Activated CD4-positive, CD25-positive, alpha-beta regulatory T cell treated with anti-CD3 and anti-CD28 coated beads, Interleukin-2, amount 50 U/mL, for 16 hours (primary cell): Measurements from ENCODE around the gene TRIM62.

ENCODE experiments used
- DNase-seq: peaks from one replicate; pipeline ENCODE4 v3.0.0-alpha.2; 2020; ENCODE audit warnings: low read depth, low spot score

TRIM62 gene

DNA sequence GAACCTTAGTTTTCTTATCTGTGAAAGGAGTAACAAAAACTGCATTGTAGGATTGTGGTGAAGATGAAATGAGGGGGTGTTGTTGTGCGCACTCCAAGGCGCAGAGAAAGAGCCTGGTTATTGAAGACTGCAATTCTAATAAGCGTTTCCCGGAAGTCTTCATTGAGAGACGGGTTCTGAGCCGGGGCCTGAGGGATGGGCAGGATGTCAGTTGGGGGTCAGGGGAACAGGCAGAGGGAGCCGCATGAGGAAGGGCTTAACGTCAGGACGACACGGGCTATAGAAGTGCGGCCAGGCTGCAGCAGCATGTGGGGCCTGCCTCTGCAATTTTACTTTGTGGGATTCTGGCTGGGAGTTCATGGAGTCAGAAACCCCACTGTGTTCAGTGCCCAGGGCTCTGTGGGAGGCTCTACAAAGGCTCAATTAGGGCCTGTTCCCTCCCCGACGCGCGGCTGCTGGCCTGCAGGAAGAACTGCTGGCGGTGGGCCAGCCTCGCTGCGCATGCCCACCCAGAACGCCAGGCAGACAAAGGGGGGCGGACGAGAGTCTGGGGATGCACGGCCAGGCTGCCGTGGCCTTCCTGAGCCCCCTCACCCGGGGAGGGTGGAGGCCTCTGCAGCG lies 20.7 kb downstream of the TRIM62 start:
- DNase-seq = no peak

DNA sequence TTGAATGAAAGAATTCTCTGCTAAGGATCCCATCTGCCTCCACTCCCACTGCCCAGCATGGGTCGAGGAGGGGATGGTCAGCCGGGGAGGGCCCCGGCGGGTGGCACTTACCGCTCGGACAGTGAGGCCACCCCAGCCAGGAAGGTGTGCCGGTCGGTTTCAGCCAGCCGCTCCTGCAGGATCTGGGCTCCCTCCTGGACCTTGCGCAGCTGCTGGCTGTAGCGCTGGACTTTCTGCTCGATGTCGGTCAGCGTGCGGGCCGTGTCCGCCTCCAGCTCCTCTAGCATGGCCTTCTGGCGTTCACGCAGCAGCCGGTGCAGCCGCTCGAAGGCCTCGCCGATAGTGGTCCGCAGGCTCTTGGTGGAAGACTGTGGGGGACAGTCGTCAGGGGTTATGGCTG lies 22.3 kb downstream of the TRIM62 start:
- DNase-seq = no peak

DNA sequence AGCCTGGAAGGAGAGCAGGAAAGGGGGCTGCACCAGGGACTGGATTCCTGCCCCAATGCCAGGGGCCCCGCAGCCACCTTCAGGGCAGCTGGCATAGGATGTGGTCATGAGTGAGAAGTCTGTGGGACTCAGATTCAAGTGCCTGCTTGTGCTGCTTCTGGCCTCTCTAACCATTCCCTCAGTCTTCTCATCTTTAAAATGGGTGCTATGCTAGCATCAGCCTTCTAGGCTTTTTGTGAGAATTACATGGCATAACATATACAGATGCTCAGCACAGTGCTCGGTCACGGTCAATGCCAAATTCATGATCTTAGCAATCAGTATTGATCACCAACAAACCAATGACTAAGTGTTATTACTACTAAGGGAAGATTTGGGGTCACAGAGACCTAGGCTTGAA lies 23.5 kb downstream of the TRIM62 start:
- no peak for DNase-seq

DNA sequence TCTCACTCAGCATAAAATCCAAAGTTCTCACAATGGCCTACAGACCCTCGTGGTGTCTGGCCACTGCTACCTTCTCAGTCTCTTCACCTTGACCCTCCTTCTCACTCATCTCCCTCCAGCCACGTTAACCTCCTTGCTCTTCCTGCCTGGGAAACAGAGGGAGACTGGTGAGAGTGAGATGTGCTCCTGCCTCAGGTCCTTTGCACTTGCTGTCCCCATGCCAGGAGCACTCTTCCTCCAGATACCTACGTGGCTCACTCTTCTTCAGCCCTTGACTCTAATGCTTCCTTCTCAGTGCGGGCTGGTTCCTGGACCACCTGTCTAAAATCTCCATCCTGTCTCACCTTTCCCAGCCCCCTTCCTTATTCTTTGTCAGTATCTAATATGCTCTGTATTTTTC lies 24.7 kb downstream of the TRIM62 start:
- DNase-seq = no peak

DNA sequence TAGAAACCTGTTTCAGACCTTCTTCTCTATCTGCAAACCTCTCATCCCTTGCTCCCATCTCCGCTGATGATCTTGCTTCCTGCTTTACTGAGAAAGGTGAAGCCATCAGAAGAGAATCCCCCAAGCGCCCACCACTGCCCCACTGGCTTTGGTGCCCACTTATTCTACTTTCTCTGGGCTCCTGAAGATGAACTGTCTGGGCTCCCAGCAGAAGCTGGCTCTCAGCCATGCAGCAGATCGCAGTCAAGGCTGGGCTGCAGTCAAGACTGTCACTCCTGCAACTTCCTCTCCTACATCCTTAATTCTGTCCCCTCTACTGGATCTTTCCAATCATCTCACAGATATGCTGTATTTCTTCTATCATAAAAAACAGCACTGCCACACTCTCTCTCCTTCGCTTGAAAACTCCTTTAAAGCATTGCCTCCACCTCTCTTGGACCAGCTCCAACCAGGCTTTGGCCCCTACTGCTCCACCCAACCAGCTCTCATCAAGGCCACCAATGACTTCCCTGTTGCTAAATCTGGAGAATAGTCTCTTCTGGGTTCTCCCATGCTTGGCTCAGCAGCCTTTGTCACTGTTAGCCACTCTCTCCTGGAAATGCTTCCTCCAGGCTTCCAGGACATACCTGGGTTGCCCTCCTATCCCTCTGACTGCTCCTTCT lies 25.8 kb downstream of the TRIM62 start:
- DNase-seq = no peak

DNA sequence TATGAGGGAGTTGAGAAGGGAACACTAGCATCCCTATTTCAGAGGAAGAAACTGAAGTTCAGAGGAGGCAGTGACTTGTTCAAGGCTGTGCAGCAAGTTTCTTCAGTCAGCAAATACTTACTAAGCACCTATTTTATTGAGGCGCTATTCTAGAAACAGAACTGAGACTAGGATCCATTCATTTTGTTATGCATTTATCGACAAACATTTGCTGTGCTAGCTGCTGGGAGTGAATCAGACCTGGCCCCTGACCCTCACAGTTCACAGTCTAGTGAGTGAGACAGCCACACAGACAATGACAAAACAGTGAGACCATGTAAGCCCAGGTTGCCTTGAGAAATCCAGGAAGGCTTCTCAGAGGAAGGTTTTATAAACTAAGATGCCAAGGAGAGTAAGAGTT lies 28.2 kb downstream of the TRIM62 start:
- no peak for DNase-seq

- no peak for DNase-seq
Observed at GRCh38 chr1:33152685-33153432, 29.0 kb downstream of the TRIM62 start.

GRCh38 chr1:33151116-33151515 lies 30.7 kb downstream of the TRIM62 start:
- DNase-seq = no peak

DNA sequence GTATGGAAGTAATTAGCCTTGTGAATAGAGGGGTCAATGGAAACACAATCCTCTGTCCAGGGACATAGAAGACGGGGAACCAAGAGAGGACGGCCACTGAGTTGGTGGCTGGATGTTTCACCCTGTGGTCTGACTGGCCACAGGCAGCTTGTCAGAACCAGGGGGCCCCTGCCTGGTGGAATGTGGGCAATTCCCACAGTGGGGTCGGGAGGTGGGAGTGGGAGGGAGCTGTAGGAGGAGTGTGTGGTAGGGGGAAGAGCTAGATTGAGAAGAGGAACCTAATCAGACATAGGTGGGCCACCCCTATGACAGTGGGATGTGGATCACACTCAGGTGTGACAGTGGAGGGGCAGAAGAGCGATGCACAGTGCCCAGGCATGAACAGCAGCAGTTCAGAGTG lies 31.3 kb downstream of the TRIM62 start:
- DNase-seq = no peak

- DNase-seq = no peak
Observed at GRCh38 chr1:33149453-33150190, 32.2 kb downstream of the TRIM62 start.

GRCh38 chr1:33148615-33149014 lies 33.2 kb downstream of the TRIM62 start:
- DNase-seq = no peak

GRCh38 chr1:33147997-33148314 lies 33.9 kb downstream of the TRIM62 start:
- no peak for DNase-seq

- DNase-seq = no peak
Observed at GRCh38 chr1:33147275-33147996, 34.4 kb downstream of the TRIM62 start.

- no peak for DNase-seq
Observed at GRCh38 chr1:33146003-33146402, 35.8 kb downstream of the TRIM62 start.

- no peak for DNase-seq
Observed at GRCh38 chr1:33143698-33144097, 38.1 kb downstream of the TRIM62 start.

DNA sequence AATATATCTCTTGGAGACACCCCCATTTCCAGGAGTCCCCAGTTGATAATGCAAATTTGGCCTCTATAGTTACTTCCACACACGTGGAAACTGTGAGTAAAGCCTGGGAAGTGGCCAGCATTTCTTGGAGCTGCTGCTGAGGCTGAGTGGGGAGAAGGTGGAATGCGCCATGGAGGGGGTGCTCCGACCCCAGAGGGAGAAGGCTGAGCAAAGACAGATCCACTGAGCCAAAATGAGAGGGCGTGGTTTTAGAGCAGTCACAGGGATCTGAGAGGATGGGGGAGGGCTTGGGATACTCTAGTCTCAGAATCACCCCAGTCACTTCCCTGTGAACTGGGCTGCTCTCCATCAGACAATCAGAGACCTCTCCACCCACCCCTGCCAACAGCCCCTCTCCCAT lies 38.7 kb downstream of the TRIM62 start:
- DNase-seq = no peak

DNA sequence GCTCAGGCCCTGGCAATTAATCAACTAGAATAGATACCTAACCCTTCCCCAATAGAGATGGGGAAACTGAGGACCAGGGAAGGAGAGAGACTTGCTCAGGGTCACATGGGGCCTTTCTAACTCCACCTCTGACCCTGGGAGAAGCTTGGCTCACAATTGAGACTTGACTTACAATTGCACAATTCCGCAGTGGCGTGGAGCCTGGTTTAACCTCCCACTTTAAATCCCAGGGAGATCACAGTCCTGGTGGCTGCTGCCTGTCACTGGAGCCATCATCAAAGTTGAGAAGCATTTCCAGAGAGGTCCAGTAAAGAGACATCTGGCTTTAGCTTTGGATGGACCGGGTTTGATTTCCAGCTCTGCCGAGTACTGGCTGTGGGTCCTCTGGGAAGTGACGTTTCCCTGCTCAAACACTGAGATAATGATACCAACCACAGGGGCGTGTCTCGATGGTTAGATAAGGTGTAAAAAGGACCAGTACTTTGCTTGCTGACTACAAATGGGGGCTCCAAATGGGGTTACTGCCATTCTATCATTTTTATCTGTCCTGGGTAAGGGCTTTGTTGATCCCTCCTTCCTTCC lies 39.3 kb downstream of the TRIM62 start:
- DNase-seq = no peak

GRCh38 chr1:33141781-33142180 lies 40.1 kb downstream of the TRIM62 start:
- no peak for DNase-seq

GRCh38 chr1:33141216-33141615 lies 40.6 kb downstream of the TRIM62 start:
- DNase-seq = no peak

DNA sequence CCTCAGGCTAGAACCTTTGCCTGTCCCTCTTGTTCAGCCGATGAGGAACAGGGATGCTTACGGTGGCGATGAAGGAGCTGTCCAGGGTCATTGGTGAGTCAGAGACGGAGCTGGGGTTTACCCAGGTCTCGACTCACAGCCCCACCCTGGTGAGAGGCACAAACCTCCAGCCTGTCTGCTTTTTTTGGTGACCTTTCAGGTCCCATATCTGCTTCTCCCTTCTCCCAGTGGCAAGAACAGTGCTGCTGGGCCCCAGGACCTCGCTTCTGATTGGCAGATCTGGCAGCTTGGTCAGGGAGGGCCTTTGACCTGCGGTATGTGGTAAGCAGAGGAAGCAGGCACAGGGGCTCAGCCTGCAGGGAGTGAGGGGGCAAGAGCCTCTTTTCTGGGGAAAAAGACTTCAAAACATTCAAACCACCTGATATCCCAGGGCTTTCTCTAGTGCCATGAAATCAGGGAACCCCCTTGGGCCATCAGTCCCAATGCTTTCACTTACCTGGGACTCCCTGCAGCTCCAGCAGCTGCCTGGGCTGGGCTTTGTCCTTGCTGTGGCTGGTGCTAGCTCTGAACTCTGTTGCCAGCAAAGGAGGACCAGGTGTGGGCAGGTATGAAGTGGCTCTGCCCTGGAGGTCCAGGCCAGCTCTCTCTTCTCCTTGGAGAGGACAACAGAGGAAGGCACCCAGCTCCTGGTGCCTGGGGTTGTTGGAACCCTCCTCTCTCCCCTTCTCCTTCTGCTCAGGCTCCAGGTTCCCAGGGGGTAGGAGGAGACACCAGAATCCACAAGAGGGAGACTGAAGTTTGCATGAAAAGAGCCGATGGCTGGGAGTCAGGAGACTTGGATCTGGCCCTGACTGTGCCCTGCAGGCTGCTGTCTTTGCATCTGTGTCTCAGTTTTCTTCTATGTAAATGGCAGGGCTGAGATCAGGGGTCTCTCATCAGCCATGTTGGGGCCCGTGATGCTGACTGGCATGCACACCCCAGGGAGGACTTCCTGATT lies 41.4 kb downstream of the TRIM62 start:
- no peak for DNase-seq
